HT1080 (cell line): ENCODE results near the gene XYLB. TPM values are rescaled to one million over a fixed set of nuclear protein-coding genes. Genes with fewer than 3 reads are reported as not detected.

ENCODE experiments used
- DNase-seq: peaks from one replicate; pipeline ENCODE4 v3.0.0-alpha.2; 2015; ENCODE audit warnings: low read depth
- total RNA-seq: library from RNA; depleted of rRNA; stranded (reverse); fragments of >200 nt; shearing (Covaris generic); gene quantifications from 2 replicates; pipeline ENCODE4 v1.2.3, GENCODE V29; 2014

Gene XYLB
- total RNA-seq, 1 experiment from 2014 or later, result 11.6 TPM

DNA sequence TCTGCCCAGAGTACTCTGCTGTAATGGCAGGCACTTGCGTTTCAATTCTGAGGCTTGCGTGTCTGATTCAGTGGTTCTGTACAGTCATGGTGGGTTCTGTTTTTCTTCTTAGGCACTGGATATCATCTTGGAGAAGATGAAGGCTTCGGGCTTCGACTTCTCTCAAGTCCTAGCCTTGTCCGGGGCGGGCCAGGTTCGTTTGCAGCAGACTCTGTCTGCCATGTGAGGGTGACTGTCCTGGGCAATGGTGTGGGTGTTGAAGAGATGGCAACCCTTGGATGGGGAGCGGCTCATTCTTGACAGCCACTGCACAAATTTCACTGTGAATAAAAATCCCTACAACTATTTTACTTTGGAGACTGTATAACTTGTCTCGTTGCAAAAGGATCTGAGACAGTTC lies 16.2 kb downstream of the XYLB start:
- DNase-seq, result no peak

DNA sequence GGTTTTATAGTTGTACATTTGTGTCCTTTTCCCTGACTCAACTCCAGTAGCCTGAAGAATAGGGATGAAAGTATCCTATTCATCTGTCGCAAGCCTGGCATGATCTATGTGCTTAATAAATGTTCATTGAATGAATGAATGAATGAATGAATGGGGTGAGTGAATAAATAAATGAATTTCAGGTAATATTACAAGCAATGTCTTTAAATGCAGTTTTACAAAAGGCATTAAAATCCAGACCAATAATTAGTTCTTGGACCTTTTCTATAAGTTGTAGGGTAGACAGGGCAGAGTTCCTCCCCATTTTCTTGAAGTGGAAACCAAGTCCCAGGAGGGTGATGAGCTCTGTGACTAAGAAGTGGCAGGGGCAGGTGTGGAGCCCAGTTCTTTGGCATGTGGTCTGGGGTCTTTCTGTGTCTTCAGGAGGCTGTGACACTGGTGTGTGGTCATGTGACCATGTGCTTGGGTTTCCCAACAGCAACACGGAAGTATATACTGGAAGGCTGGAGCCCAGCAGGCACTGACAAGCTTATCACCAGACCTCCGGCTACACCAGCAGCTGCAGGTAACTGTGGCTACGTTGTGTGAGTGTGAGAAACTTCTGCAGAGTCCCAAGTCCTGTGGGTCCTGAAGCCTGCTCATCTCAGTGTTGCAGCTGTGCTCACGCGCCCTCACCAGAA lies 18.3 kb downstream of the XYLB start:
- no peak for DNase-seq

DNA sequence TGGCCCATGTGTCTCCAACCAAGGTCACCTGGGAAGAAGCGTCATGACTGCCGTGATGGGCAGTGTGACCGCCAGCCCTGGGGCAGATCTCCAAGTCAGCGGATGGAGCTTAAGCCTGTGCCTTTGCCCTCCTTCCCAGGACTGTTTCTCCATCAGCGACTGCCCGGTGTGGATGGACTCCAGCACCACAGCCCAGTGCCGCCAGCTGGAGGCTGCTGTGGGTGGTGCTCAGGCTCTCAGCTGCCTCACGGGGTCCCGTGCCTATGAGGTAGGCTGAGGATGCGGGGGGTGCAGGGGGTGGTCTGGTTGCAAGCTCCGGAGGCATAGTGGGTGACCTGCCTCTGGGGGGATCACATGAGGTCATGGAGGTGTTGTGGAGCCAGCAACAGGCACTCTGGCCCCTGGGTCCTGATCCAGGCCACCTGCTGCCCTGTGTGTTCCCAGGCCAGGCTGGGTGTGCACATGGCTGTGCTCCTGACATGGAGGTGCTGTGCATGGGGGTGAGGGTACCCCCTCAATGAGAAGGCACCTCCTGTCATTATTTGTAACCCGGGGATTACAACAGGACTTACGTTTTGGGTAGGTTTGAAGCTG lies 19.0 kb downstream of the XYLB start:
- no peak for DNase-seq

DNA sequence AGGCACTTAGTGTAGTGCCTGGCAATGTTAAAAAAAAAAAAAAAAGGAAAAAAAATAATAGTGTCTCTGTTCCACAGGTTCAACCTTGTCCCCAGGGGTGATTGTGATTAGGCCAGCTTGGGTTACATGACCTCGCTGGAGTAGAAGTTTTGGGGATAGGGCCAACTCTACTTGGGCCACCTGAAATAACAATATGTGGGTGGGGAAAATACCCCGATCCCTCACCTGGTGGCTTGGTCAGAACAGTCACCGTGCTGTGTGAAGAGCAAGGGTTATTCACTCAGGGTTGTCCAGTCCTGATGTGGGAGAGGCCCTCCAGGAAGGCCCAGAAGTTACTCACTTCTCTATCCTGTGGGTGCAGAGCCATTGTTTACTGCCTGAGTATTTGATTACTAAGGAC lies 19.5 kb downstream of the XYLB start:
- DNase-seq, result no peak

DNA sequence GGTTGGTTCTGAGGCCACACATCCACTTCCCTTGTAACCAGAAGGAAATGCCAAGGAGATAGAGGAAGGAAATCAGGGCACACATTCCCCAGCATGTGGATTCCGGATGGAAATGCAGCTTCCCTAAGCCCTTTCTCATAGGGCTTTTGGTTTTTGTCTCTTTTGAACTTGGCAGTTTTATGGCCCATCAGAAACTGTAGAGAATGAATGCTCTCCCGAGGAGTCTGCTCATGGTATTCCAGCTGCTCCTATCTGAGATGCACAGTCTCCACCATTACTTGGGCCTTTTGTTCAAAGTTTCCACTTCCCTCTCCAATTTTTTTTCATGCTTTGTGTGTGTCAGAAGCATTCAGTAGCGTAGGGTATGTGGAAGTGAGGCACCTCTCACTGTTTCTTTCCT lies 21.2 kb downstream of the XYLB start:
- no peak for DNase-seq

DNA sequence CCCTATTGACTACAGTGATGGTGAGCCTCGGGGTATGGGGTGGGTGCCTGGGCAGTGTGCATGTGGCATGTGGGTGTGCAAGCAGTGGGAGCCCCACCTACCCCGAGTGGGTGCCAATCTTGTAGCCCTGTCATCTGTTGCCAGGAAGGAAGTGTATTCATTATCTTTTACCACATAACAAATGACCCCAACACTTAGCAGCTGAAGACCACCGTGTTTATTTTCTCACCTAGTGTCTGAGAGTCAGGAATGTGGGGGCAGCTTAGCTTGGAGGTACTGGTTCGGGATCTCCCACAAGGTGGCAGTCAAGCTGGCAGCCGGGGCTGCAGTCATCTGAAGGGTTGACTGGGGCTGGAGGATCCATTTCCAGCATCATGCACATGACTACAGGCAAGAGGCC lies 21.7 kb downstream of the XYLB start:
- DNase-seq, result no peak

DNA sequence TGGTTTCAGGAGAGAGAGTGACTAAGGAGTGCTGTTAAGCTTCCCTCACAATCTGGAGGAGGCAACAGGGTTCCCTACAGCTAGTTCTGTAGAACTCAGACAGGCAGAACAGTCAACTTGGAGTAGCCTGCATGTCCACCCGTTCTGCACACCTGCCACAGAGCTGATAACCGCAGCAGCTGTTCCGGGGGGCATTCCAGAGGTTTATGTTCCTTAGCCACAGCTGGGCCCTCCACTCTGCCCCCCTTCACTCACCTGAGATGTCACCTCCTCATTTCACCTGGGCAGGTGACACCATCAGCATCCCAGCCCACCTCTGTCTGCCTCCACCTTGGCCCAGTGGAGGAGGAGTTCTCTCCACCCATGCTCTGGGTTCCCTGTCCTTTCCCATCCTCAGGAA lies 22.6 kb downstream of the XYLB start:
- no peak for DNase-seq

DNA sequence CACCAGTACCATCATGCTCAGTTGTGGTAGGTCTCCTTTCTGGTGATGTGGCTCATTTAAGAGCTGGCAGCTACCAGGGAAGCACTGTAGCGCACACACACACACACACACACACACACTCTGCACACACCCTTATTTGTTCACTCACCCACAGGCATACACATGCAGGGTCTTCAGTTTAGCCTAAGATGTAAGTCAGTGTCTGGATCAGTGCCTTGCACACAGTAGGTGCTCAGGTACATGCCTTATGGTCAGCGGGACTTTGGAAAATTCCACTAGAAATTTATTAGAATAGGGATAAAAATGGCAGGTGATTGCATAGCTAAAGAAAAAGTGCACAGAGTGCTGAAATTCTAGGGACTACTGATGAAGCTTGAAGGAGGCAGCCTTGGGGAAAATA lies 23.6 kb downstream of the XYLB start:
- no peak for DNase-seq

DNA sequence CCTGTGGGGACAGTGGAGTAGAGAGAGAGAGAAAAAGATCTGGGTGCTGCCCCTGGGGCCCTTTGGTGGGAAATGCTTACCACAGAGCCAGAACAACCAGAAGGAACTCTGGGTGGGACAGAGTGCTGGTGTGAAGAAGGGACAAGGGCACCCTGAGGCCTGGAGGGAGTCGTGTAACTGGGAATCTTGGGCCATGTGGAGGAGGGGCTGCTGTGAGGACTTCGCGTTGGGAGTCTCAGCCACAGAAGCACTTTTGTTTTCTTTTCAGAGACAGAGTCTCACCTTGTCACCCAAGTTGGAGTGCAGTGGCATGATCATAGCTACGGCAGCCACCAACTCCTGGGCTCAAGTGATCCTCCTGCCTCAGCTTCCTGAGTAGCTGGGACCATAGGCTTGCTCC lies 24.3 kb downstream of the XYLB start:
- DNase-seq, result no peak

DNA sequence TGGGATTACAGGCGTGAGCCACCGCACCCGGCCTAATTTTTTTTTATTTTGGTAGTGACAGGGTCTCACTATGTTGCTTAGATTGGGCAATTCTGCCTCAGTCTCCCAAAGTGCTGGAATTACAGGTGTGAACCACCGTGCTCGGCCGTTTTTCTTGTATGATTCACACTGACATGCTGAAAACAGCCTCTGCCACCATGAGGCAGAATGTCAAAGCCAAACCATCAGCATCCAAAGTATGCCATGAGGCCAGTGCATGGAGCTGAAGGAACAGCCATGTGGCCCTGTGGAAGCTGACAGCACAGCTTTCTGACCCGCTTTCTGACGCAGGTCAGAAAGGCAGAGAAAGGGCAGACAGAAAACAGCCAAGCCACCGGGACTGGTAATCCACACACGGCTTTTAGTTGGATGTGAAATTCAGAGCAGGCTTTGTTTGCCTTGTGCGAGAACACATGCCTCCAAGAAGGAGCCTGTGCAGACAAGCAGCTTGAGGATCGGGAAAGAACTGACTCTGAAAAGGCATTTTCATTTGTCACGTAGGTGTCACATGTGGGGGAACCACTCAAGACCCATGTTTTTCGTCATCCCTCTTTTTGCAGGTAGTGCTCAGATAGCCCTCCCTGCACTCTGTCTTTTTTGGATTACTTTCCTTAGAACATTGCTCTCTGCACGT lies 25.1 kb downstream of the XYLB start:
- DNase-seq, result no peak

DNA sequence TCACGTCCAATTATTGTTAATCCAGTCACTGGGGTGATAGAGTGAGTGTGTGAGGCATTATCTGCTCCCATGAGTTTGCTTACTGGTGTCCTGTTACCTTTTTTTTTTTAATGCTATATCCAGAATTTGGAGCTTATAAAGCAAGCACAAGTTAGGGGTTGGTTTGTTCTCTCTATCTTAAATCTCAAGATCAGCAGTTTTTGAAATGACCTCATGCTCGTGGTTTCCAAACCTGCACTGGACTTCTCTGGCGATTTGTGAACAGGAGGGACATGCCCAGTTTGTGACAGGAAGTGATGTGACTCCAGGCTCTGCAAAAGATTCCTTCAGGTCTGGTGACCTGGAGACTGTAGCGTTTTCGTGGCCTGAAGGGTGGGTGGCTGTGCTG lies 25.6 kb downstream of the XYLB start:
- no peak for DNase-seq

DNA sequence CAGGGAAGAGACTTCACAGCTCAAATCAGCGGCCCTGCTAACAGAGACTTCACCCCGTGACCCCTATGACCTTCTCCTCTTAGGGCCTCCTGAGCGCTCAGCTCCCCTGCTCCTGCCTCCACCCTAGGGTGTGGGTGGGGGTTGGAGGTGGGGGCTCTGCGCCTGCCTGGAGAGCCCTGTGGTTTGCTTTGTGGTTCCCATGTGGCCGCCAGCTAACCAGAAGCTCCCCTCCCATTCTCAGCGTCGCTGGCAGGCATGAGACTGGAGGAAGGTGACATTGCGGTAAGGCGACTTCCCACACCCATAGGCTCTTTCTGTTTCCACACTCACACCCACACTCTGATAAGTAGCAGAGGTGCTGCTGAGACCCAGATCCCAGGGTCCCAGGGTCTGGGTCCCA lies 27.6 kb downstream of the XYLB start:
- DNase-seq, result no peak

DNA sequence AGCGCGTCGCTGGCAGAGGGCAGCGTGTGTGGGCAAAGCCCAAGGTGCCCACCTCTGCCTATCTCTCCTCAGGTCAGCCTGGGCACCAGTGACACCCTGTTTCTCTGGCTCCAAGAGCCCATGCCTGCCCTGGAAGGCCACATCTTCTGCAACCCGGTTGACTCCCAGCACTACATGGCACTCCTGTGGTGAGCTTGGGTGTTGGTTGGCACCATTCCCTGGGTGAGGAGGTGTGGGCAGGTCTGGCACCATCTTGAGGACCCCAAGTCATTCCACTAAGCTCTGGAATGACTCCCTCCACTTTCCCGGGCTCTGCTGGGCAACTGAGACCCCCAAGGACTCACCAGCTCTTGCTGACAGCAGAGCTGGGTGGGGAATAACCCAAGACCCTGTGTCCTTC lies 28.5 kb downstream of the XYLB start:
- no peak for DNase-seq

DNA sequence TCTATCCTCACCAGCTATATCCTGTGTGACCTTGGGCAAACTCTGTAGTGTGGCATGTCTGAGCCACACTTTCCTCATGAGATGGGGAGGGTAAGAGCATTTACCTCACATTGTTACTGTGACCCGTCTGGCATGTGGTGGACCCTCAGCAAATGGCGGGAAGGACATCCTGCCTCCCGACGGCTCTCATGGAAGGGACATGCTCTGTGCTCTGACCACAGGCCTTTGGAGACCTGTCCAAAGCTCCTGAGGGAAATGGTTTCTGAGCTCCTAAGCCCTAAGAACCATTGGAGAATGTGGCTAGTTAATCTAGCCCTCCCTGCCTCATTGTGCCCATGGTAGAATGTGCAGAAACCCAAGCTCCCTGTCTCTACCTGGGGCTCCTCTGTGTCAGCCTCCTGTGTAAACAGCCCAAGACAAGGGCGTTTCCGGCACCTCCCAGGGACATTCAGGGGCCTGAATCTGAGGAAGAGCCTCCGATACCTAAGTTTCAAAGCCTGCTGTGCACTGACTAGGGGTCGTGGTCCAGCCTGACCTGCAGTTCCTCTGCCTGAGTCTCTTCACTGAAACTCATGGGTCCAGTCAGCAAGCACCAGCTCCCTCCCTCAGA lies 29.0 kb downstream of the XYLB start:
- no peak for DNase-seq

DNA sequence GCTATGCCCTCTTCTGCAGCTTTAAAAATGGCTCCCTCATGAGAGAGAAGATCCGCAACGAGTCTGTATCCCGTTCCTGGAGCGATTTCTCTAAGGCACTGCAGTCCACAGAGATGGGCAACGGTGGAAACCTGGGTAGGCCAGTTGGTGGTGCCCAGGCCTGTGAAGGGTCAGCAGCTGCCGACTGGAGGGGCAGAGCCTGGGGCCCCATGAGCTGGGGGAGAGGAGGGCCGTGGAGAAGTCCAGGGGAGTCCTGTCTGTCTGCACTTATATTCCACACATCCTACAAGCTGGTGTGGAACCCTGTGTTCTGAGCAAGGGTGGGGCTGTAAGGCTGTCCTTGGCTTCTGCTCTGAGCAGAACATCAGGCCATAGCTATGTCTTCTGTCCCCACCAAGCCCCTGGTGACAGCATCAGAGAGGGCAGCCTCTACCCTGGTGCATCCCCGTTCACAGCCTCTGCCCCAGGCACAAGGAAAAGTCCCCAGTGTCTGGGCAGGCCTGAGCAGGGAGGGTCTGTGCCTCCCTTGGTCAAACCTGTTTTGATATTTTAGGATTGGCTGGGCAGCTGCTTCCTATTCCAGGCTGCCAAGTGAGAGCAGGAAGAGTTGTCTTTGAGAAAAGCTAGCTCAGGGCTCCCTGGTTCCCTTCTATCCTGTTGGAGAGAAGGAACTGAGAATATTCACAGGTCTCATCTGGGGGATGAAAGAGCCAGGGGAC lies 29.7 kb downstream of the XYLB start:
- no peak for DNase-seq

DNA sequence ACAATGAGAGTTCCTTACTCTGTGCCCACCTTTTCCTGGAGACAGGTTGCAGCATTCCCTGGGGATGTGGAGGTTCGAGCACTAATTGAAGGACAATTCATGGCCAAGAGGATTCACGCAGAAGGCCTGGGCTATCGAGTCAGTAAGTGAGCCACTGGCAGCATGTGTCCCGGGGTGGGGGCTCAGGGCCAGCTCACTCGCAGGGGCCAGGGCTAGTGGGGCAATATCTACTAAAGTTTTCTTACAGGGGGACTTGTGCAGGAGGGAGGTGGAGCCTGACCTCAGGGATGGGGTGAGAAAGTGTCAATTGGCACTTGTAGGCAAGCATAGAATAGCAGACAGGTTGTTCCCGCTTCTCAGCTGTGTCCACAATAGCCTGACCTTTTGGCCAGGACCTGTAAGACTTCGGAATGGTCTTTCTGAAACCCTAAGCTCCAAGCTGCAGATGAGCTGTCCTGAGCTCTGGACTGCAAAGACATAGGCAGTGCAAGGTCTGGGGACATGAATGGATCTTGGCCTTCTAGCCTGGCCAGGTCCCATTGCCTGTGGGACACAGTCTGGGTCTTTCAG lies 32.7 kb downstream of the XYLB start:
- DNase-seq, result no peak

DNA sequence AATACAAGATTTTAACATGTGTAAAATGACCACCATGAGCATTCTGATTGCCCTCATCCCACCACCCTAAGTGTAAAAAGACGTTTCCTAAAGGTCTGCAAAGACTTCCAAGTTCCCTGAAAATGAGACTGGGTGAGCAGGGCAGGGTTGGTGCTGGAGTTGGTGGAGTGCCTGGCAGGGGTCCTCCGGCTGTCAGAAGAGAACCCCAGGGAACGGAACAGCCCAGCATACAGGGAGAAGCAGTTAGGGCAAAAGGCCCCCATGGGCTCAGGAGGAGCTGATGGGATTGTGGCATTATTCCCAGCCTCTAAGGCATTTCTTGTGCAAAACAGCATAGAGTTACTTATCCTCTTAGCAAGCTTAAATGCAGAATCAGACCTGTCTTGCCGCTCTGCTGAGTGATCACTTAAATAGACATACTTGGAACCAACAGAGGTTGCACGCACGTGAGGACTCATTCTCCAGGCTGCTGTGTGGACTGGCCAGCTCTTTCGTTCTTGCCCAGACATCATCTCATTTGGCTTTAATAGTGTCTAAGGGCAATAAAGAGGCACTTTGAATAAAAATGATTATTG lies 36.0 kb downstream of the XYLB start:
- DNase-seq, result no peak

DNA sequence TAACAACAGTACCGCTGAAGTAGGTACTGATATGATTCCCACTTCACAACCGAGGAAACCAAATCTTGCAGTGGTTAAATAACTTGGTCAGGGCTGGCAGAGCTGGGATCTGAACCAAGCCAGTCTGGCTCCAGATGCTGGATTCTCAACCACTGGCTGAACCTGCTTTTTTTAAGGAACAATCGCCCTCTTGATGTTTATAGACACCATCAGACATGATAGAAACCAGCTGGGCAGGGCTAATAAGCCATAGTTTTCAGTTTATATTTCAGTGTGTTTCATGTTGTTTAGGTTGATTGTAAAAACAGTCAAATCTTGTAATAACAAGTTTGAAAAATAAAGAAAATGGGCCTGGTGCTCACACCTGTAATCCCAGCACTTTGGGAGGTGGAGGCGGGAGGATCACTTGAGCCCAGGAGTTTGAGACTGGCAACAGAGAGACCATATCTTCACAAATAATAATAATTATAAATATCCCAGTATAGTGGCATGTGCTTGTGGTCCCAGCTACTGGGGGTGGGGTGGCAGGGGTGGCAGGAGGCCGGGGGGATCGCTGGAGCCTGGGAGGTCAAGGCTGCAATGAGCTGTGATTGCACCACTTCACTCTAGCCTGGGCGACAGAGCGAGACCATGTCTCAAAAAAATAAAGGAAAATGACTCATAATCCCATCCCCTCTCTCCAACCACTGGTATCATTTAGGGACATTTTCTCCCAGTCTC lies 36.7 kb downstream of the XYLB start:
- no peak for DNase-seq

DNA sequence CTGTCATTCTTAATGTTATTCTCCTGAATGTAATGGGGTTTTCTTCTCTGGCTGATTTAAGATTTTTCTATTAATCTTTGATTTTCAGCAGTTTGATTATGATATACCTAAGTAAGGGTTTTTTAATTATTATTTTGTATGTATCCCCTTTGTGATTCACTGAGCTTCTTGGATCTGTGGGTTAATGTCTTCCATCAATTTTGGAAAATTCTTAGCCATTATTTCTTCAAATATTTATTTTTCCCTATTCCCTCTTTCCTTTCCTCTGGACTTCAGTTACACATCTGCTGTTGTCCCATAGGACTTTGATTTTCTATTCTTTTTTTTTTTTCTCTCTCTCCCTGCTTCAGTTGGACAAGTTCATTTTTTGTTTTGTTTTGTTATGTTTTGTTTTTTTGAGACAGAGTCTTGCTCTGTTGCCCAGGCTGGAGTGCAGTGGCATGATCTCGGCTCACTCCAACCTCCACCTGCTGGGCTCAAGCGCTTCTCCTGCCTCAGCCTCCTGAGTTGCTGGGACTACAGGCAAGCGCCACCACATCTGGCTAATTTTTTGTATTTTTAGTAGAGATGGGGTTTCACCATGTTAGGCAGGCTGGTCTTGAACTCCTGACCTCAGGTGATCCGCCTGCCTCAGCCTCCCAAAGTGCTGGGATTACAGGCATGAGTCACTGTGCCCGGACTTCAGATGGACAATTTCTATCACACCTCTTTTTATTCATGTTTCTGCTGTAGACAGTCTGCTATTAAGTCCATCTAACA lies 40.6 kb downstream of the XYLB start:
- no peak for DNase-seq

DNA sequence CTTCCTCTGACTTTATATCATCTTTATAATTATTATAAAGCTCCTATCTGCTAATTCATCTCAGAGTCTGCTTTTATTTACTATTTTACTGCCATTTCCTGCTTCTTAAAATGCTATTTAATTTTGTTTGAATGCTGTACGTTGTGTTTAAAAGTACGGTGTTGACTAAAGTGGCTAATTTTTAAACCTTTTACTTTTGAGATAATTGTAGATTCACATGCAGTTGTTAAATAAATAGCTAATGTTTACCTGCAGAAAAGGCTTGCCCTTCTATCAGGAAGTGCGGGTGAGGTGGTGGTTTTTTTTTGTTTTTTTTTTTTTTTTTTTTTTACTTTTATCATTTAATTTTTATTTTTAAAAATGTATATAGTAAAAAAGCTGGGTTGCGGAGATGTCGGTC lies 41.3 kb downstream of the XYLB start:
- DNase-seq, result no peak
